C4-2B (cell line): ENCODE results near the gene SPINK1.

Experiments
- CTCF ChIP-seq: fragments of 450-650 bp; conservative IDR thresholded peaks from 2 replicates; pipeline ENCODE4 v1.5.1; 2017; ENCODE audit warnings: mild to moderate bottlenecking
- ZFX ChIP-seq: fragments of 450-650 bp; IDR thresholded peaks from 2 replicates; pipeline ENCODE4 v1.6.1; 2017

GRCh38 chr5:147854331-147854730 is 22.9 kb upstream of the SPINK1 start:
- TF ChIP-seq CTCF, result no peak
- TF ChIP-seq ZFX, result no peak
